ENCODE data around the gene GRIP1.

GRIP1 gene

DNA sequence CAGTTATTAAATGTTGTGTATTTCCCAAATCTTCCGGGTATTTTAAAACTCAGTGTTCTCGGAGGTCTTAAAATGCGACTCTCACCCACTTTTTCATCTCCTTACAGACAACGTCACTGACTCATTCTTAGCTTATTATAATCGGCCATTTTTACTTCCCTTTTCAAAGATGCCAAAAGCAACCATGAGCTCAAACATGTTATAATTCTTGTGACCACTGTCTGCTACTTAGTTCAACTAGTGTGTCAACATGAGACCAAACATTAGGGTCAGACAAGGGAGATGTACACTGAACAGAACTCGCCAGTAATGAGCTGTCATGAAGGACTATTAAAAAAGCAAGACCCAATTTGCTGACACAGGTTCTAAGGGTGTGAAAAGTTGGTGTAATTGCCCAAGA lies 4.2 kb upstream of the GRIP1 start:
- no peak for DNase-seq (ENCODE audit: low read depth in 2 of 2)
- TF ChIP-seq, protein P1, sequence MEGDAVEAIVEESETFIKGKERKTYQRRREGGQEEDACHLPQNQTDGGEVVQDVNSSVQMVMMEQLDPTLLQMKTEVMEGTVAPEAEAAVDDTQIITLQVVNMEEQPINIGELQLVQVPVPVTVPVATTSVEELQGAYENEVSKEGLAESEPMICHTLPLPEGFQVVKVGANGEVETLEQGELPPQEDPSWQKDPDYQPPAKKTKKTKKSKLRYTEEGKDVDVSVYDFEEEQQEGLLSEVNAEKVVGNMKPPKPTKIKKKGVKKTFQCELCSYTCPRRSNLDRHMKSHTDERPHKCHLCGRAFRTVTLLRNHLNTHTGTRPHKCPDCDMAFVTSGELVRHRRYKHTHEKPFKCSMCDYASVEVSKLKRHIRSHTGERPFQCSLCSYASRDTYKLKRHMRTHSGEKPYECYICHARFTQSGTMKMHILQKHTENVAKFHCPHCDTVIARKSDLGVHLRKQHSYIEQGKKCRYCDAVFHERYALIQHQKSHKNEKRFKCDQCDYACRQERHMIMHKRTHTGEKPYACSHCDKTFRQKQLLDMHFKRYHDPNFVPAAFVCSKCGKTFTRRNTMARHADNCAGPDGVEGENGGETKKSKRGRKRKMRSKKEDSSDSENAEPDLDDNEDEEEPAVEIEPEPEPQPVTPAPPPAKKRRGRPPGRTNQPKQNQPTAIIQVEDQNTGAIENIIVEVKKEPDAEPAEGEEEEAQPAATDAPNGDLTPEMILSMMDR (IDR thresholded peaks at IDR 0.05; ENCODE audit: low read depth, low read length) = no peak
- H3K4me3 ChIP-seq (replicated peaks in 1 of 2; ENCODE audit: low read depth in 2 of 2, low read length in 2 of 2) = no peak overlapping the region

DNA sequence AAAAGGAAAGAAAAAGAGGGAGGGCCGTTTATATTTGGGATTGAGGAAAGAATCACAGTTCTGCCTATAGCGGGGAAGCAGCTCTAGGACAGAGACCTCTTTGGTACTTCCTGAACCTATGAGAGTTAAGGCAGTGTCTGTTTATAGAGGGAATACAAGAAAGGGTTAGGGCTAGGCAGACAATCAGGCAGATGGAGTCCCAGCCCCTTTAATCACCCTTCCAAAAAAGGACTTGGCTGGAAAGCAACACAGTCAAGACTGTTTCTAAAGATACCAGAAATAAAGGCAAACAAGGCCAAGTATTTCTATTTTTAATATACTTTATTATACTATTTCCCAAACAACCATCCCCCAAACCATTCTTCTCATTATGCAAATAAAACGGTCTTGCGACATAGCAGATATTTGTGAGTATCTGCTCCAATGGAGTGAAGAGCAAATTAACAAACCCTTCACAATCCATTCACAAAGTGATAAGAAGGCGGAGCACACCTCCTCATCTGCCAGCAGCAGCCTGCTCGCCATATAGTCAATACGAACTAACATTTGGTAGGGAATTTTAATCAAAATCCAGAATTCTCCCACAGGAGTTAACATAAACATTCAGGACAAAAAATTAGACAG lies 697 bp upstream of the GRIP1 start:
- TF ChIP-seq, protein P1 (IDR thresholded peaks at IDR 0.05; ENCODE audit: low read depth, low read length) = no peak
- DNase-seq (ENCODE audit: low read depth in 2 of 2) = no peak
- H3K4me3 ChIP-seq (replicated peaks in 1 of 2; ENCODE audit: low read depth in 2 of 2, low read length in 2 of 2) = no peak overlapping the region

DNA sequence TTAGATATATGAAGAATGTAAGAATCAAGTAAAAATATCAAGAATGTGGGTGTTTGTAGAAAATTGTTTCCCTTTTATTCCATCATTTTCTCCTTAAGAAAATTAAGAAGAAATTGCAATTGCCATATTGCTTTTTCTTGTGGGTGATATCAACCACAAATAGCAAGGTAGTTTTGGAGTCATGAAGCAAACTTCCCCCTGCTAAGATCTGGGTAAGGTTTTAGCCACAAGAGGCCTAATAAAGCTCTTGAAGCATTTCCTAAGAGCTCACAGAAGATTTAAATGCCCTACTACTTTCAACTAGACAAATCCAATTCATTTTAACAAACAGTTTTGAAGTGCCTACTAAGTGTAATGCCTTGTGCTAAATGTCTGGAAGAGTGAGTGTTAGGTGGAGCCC lies 2.6 kb downstream of the GRIP1 start:
- no peak overlapping the region for H3K4me3 ChIP-seq (replicated peaks in 1 of 2; ENCODE audit: low read depth in 2 of 2, low read length in 2 of 2)
- no peak for DNase-seq (ENCODE audit: low read depth in 2 of 2)
- TF ChIP-seq, protein P1 (IDR thresholded peaks at IDR 0.05; ENCODE audit: low read depth, low read length) = no peak

DNA sequence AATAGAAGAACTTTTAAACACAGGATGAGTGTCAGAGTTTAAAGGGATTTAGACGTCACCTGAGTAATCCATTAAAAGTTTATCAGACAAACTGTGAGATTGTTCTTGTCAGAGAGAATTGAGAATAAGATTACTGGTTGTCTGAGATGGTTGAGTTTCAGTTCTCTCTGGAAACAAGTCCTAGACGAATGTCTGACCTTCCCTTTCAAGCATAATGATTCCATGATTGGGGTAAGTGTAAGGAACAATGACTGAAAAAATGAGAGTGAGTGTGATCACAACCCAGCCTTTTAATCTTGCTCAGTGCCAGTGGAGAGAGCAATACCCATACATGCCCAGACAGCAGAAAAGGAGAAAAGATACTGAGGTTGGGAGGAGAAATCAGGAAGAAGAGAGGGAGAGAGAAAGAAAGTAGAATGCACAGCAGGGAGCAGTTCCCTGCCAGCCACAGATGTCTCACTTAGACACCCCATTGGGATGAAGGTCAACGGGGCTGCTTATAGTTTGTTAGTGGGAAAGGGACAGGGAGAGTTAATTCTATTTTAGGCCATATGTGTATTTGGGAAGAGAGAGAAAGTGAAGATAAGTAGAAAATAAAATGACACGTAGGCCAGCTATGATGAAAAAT lies 4.3 kb downstream of the GRIP1 start:
- no peak for DNase-seq (ENCODE audit: low read depth in 2 of 2)
- no peak overlapping the region for H3K4me3 ChIP-seq (replicated peaks in 1 of 2; ENCODE audit: low read depth in 2 of 2, low read length in 2 of 2)
- TF ChIP-seq, protein P1 (IDR thresholded peaks at IDR 0.05; ENCODE audit: low read depth, low read length) = no peak

DNA sequence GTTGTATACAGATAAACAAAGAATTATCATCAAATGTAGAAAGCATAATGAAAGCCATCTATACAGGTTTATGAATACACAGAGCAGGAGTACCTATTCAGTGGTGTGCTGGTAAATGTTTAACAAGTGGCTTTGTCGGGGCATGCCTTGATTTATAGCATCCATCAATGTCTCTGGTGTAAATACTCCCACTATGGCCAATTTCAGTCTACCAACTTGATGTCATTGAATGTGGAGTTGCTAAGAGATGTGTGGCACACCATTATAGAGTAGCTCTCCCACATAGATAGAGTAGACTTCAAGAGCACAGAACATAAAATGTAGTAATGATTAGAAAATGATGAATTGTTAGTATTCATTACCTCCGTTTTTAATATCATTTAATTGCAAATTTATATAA lies 9.3 kb downstream of the GRIP1 start:
- TF ChIP-seq, protein P1 (IDR thresholded peaks at IDR 0.05; ENCODE audit: low read depth, low read length) = no peak
- DNase-seq (ENCODE audit: low read depth in 2 of 2) = no peak

DNA sequence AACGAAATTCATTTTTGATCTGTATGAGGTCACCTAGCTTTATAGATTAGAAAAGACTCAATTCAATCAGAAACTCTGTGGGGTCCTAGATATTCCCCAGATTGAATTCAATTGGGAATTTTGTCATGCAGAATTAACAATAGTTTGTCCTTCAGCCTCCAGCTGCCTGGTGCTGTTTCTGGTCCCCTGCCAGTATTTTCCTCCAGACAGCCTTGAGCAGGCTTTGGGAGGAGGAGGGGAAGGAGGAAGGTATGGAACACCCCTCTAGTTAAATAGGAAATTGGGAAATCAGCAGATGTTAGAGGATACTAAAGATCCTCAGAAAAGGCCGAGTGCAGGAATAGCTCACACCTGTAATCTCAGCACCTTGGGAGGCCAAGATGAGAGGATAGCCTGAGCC lies 10.6 kb downstream of the GRIP1 start:
- no peak overlapping the region for H3K4me3 ChIP-seq (replicated peaks in 1 of 2; ENCODE audit: low read depth in 2 of 2, low read length in 2 of 2)
- TF ChIP-seq, protein P1 (IDR thresholded peaks at IDR 0.05; ENCODE audit: low read depth, low read length) = no peak
- DNase-seq (ENCODE audit: low read depth in 2 of 2) = no peak

More for the DNA sequence above, 9.3 kb downstream of the GRIP1 start:
- H3K4me3 ChIP-seq (replicated peaks in 1 of 2; ENCODE audit: low read depth in 2 of 2, low read length in 2 of 2) = no peak overlapping the region

Data from cardiac fibroblast (primary cell).